Naive thymus-derived CD8-positive, alpha-beta T cell (primary cell): ENCODE measurements around the gene PKP3. TPM values are rescaled to one million over a fixed set of nuclear protein-coding genes. Genes with fewer than 3 reads are reported as not detected.
"Not testable (repeated sequence)": the region's sequence is repeated elsewhere in the genome, so short reads cannot be mapped to it uniquely, and the experiment has no call there.

Experiments
- ATAC-seq, 2 donors: fragments of 150-1000 bp; cut with Tn5 transposase in 1 of 2; sonication (Bioruptor Pico), chemical (Tn5 transposase) in 1 of 2; 1 replicate in 1 of 2; 2 replicates in 1 of 2; pipeline ENCODE4 v1.10.0; 2021; ENCODE audit warnings: mild to moderate bottlenecking in 2 of 2, moderate library complexity in 2 of 2
- POLR2A ChIA-PET: fragments of 350-600 bp; sonication (Branson Sonifier 250); formaldehyde crosslinking; loops from one replicate; lab custom pipeline; 2021; ENCODE audit warnings: antibody characterized with exemption; lab: Charles Lee
- DNase-seq, 10 donors: peaks; one replicate each; pipeline versions ENCODE4 v3.0.0 to v3.0.0-alpha.2; 2020 to 2022
- H3K27ac Mint-ChIP-seq, 10 donors: one replicate each; pipeline ENCODE4 v1.8.0; 2020 to 2022; ENCODE audit warnings: mild to moderate bottlenecking in 10 of 10, mixed read lengths in 10 of 10, moderate library complexity in 4 of 10, inconsistent platforms in 1 of 10
- H3K27me3 Mint-ChIP-seq, 5 donors: one replicate each; pipeline ENCODE4 v1.8.0; 2021 to 2022; ENCODE audit warnings: mixed read lengths in 5 of 5
- H3K36me3 Mint-ChIP-seq, 3 donors: one replicate each; pipeline ENCODE4 v1.8.0; 2020 to 2022; ENCODE audit warnings: mixed read lengths in 3 of 3, mild to moderate bottlenecking in 2 of 3, inconsistent platforms in 1 of 3
- H3K4me1 Mint-ChIP-seq, 4 donors: one replicate each; pipeline ENCODE4 v1.8.0; 2021 to 2022; ENCODE audit warnings: mixed read lengths in 4 of 4
- H3K4me3 Mint-ChIP-seq, 10 donors: one replicate each; pipeline ENCODE4 v1.8.0; 2020 to 2022; ENCODE audit warnings: mild to moderate bottlenecking in 10 of 10, mixed read lengths in 10 of 10, moderate library complexity in 6 of 10, inconsistent platforms in 1 of 10
- H3K9me3 Mint-ChIP-seq, 9 donors: one replicate each; pipeline ENCODE4 v1.8.0; 2020 to 2022; ENCODE audit warnings: mixed read lengths in 9 of 9, mild to moderate bottlenecking in 3 of 9, inconsistent platforms in 1 of 9, moderate library complexity in 1 of 9
- polyA plus RNA-seq, 3 donors: library from polyadenylated mRNA; unstranded; fragments of 300-500 nt; fragmentation: Illumina TruSeq; gene quantifications; one replicate each; pipeline ENCODE4 v1.2.3, GENCODE V29; 2021
- total RNA-seq, 8 experiments: library from RNA in 2 of 8; stranded (reverse) in 2 of 8; gene quantifications; one replicate each; pipeline ENCODE4 v1.2.3 and lab custom pipeline; 2021 to 2026

Gene PKP3
- total and polyA plus RNA-seq, 5 experiments from 2014 or later: 0.15 to 0.47 (median 0.23) TPM; not detected in 1

GRCh38 chr11:355581-356458 lies 38.2 kb upstream of the PKP3 start:
- Mint-ChIP-seq H3K27me3 (no peaks in the 10 kb centered on the region), H3K4me3 (peak overlapping the region in 8 of 10 donors; percentile 78 to 93 (median 88)), H3K36me3 (no peaks in the 10 kb centered on the region), H3K9me3 (no peaks in the 10 kb centered on the region), H3K27ac (peak overlapping the region in 9 of 10 donors; percentile 90 to 99 (median 96)), H3K4me1 (peaks cover 21 to 47% (median 41%) of the 10 kb centered on the region in 4 donors)
- peak; percentile 81 to 93 (median 88) for DNase-seq
- ATAC-seq: peak; percentile 65 to 80
- POLR2A ChIA-PET: interaction anchor here (0.7 to 4.9 kb wide), 27 partner anchors 8 to 148 kb away, joined by 3 to 57 read pairs (median 9); partner anchors contain the start of genes BET1L, IFITM1, IFITM2 and IFITM3

GRCh38 chr11:356610-357009 lies 37.4 kb upstream of the PKP3 start:
- Mint-ChIP-seq H3K36me3 (no peaks in the 10 kb centered on the region), H3K27me3 (no peaks in the 10 kb centered on the region), H3K4me1 (peaks cover 16 to 41% (median 35%) of the 10 kb centered on the region in 4 donors), H3K4me3 (no peak overlapping the region), H3K9me3 (peaks cover 0 to 3% (median 0%) of the 10 kb centered on the region in 9 donors), H3K27ac (no peak overlapping the region)
- POLR2A ChIA-PET: interaction anchor here (0.7 to 4.9 kb wide), 12 partner anchors 11 to 149 kb away, joined by 3 to 57 read pairs (median 14); partner anchors contain the start of genes BET1L, IFITM1, IFITM2 and IFITM3
- ATAC-seq (no peak), DNase-seq (no peak)

- Mint-ChIP-seq H3K36me3 (no peaks in the 10 kb centered on the region), H3K4me1 (peaks cover 16 to 35% (median 30%) of the 10 kb centered on the region in 4 donors), H3K27me3 (no peaks in the 10 kb centered on the region), H3K4me3 (no peak overlapping the region), H3K9me3 (peaks cover 0 to 3% (median 0%) of the 10 kb centered on the region in 9 donors), H3K27ac (no peak overlapping the region)
- DNase-seq (no peak), ATAC-seq (no peak)
- POLR2A ChIA-PET: no interaction called here
Observed at GRCh38 chr11:357582-357981, 36.4 kb upstream of the PKP3 start.

- peaks cover 11 to 28% (median 23%) of the 10 kb centered on the region in 4 donors for H3K4me1 Mint-ChIP-seq
- no peaks in the 10 kb centered on the region for H3K27me3 Mint-ChIP-seq
- H3K4me3 Mint-ChIP-seq: no peak overlapping the region
- H3K36me3 Mint-ChIP-seq: no peaks in the 10 kb centered on the region
- DNase-seq: no peak
- POLR2A ChIA-PET: interaction anchor here (0.7 to 1.4 kb wide), 2 partner anchors 54 to 107 kb away, joined by 6 to 7 read pairs; no protein-coding TSS in a partner anchor
- peaks cover 0 to 3% (median 0%) of the 10 kb centered on the region in 9 donors for H3K9me3 Mint-ChIP-seq
- no peak for ATAC-seq
- no peak overlapping the region for H3K27ac Mint-ChIP-seq
Observed at GRCh38 chr11:358129-358800, 35.7 kb upstream of the PKP3 start.

- DNase-seq (peak in 1 of 10 donors; percentile 41), ATAC-seq (no peak)
- Mint-ChIP-seq H3K4me1 (peaks cover 4 to 24% (median 13%) of the 10 kb centered on the region in 4 donors), H3K4me3 (peak overlapping the region in 1 of 10 donors; percentile 46), H3K27ac (peak overlapping the region in 6 of 10 donors; percentile 23 to 88 (median 76)), H3K36me3 (no peaks in the 10 kb centered on the region), H3K9me3 (peaks cover 0 to 3% (median 0%) of the 10 kb centered on the region in 9 donors), H3K27me3 (peaks cover 0 to 1% (median 0%) of the 10 kb centered on the region in 5 donors)
- POLR2A ChIA-PET: interaction anchor here (0.7 to 1.4 kb wide), 5 partner anchors 53 to 108 kb away, joined by 3 to 7 read pairs (median 3); no protein-coding TSS in a partner anchor
Observed at GRCh38 chr11:359181-359714, 34.8 kb upstream of the PKP3 start.

GRCh38 chr11:360326-361280 lies 33.4 kb upstream of the PKP3 start:
- H3K4me3 Mint-ChIP-seq: no peak overlapping the region
- H3K27me3 Mint-ChIP-seq: peaks cover 0 to 9% (median 3%) of the 10 kb centered on the region in 5 donors
- H3K27ac Mint-ChIP-seq: peak overlapping the region in 2 of 10 donors; percentile 58 to 87
- peaks cover 0 to 3% (median 0%) of the 10 kb centered on the region in 9 donors for H3K9me3 Mint-ChIP-seq
- ATAC-seq (no peak), DNase-seq (no peak)
- H3K4me1 Mint-ChIP-seq: peaks cover 0 to 15% (median 4%) of the 10 kb centered on the region in 4 donors
- no peaks in the 10 kb centered on the region for H3K36me3 Mint-ChIP-seq
- POLR2A ChIA-PET: interaction anchor here (0.6 to 1.2 kb wide), 4 partner anchors 53 to 93 kb away, joined by 3 to 4 read pairs (median 3); partner anchors contain the start of gene IFITM2

DNA sequence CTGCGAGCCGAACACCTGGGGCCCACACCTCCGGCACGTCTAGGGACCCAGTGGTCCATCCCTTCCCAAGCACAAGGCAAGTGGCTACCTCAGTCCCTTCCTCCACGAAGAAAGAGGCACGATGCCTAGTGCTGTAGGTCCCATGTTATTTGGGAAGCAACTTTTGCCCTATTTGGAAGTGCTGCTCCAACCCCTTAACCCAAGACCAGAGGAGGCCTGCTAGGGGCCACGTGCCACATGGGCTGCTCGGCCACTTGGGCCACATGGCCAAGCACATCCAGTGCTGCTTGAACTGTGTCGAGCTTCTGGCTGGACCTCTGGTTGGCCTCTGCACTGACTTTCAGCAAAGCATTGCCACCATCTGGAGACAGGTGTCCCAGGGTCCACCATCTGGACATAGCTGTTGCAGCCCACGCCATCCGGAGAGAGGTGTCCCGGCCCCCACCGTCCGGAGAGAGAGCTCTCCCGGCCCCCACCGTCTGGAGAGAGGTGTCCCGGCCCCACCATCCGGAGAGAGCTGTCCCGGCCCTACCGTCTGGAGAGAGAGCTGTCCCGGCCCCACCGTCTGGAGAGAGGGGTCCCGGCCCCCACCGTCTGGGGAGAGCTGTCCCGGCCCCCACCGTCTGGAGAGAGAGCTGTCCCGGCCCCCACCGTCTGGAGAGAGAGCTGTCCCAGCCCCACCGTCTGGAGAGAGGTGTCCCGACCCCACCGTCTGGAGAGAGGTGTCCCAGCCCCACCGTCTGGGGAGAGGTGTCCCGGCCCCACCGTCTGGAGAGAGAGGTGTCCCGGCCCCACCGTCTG lies 31.2 kb upstream of the PKP3 start:
- peaks cover 7 to 31% (median 14%) of the 10 kb centered on the region in 5 donors for H3K27me3 Mint-ChIP-seq
- H3K36me3 Mint-ChIP-seq: peaks cover 0 to 4% (median 0%) of the 10 kb centered on the region in 3 donors
- peaks cover 4 to 22% (median 11%) of the 10 kb centered on the region in 4 donors for H3K4me1 Mint-ChIP-seq
- ATAC-seq (no peak), DNase-seq (no peak)
- POLR2A ChIA-PET: interaction anchor here (0.5 to 2.7 kb wide), 7 partner anchors 8 to 112 kb away, joined by 3 to 10 read pairs (median 3); no protein-coding TSS in a partner anchor
- peak overlapping the region in 1 of 10 donors; percentile 60 for H3K27ac Mint-ChIP-seq
- no peak overlapping the region for H3K4me3 Mint-ChIP-seq
- peaks cover 0 to 3% (median 0%) of the 10 kb centered on the region in 9 donors for H3K9me3 Mint-ChIP-seq

- H3K4me3 Mint-ChIP-seq, H3K36me3 Mint-ChIP-seq, H3K9me3 Mint-ChIP-seq, DNase-seq, ATAC-seq, H3K27ac Mint-ChIP-seq: not testable (repeated sequence)
- Mint-ChIP-seq H3K4me1 (peaks cover 8 to 27% (median 17%) of the 10 kb centered on the region in 4 donors), H3K27me3 (peaks cover 10 to 36% (median 19%) of the 10 kb centered on the region in 5 donors)
- POLR2A ChIA-PET: interaction anchor here (0.5 to 2.7 kb wide), 5 partner anchors 8 to 113 kb away, joined by 3 to 10 read pairs (median 8); no protein-coding TSS in a partner anchor
Observed at GRCh38 chr11:363443-363805, 30.6 kb upstream of the PKP3 start.

- DNase-seq: peak in 8 of 10 donors; percentile 42 to 63 (median 52)
- H3K4me3 Mint-ChIP-seq: peak overlapping the region in 1 of 10 donors; percentile 57
- H3K36me3 Mint-ChIP-seq: peaks cover 0 to 4% (median 0%) of the 10 kb centered on the region in 3 donors
- H3K27ac Mint-ChIP-seq: peak overlapping the region in 2 of 10 donors; percentile 67 to 85
- peaks cover 0 to 3% (median 0%) of the 10 kb centered on the region in 9 donors for H3K9me3 Mint-ChIP-seq
- POLR2A ChIA-PET: interaction anchor here (0.7 to 2.7 kb wide), 10 partner anchors 9 to 127 kb away, joined by 3 to 10 read pairs (median 4); no protein-coding TSS in a partner anchor
- H3K4me1 Mint-ChIP-seq: peaks cover 10 to 27% (median 20%) of the 10 kb centered on the region in 4 donors
- peaks cover 12 to 42% (median 21%) of the 10 kb centered on the region in 5 donors for H3K27me3 Mint-ChIP-seq
- peak; percentile 66 to 81 for ATAC-seq
Observed at GRCh38 chr11:363948-364761, 29.9 kb upstream of the PKP3 start.
